HG03196 (cell line): ENCODE measurements around the gene TEKT1.
"Not testable (repeated sequence)": the region's sequence is repeated elsewhere in the genome, so short reads cannot be mapped to it uniquely, and the experiment has no call there.

Experiments used
- ATAC-seq: cut with Tn5 transposase; IDR thresholded peaks from one replicate; pipeline ENCODE4 v1.9.1; 2021; ENCODE audit not compliant: unreplicated experiment

Gene TEKT1

DNA sequence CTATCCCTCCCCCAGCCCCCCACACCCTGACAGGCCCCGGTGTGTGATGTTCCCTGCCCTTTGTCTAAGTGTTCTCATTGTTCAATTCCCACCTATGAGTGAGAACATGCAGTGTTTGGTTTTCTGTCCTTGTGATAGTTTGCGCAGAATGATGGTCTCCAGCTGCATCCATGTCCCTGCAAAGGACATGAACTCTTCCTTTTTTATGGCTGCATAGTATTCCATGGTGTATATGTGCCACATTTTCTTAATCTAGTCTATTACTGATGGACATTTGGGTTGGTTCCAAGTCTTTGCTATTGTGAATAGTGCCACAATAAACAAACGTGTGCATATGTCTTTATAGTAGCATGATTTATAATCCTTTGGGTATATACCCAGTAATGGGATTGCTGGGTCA lies 15.2 kb downstream of the TEKT1 start:
- not testable (repeated sequence) for ATAC-seq

DNA sequence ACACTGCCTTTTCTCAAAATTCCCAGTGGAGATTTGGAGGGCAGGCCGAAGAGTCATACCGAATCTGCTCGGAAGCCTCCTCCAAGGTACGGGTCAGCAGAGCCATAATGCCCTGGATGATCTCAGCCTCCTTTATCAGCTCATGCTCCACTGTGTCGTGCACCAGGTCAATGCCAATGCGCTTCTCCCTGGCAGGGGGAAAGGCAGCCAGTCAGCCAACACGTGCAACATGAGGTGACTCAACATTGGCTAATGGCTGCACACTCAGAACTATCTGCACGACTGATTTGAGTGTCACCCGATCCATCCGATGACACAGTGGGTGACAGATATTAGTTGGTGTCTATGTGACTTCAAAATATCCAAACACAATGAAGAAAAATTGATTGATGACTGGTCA lies 15.8 kb downstream of the TEKT1 start:
- ATAC-seq, result no peak

DNA sequence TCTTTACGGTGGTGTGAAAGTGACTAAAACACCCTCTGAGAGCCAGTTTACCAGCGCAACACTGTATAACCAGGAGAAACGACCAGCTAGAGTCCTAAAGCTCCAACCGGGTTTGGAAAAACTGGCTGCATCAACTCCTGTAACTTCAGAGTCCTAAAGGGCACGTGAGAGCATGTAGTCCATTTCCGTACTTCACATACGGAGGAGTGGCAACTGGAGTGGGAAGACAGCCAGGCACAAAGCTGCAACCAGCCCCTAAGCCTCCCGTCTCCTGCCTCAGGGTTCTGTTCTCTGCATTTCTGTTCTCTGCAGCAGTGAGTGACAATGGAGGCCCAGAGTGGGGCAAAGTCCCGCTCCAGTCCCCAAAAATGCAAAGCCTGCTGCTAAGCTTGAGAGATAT lies 19.2 kb downstream of the TEKT1 start:
- ATAC-seq, result no peak

DNA sequence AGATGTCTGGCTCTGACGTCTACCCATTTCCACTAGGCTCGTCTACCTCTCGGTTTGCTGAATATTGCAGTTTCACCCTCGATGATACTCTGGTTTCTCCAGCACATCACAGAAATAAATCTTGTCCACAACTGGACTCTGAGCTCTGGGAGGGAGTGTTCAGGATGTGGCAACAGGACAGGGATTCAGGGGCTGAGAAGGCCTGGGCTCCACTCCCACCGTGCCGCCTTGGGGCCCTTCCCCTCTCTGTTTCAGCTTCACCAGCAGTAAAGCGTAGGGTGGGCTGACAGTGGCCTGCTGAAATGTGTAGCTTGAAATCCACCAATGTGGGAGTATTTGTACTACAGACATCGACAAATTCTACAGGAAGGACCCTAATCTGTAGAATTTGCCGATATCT lies 20.0 kb downstream of the TEKT1 start:
- no peak for ATAC-seq

DNA sequence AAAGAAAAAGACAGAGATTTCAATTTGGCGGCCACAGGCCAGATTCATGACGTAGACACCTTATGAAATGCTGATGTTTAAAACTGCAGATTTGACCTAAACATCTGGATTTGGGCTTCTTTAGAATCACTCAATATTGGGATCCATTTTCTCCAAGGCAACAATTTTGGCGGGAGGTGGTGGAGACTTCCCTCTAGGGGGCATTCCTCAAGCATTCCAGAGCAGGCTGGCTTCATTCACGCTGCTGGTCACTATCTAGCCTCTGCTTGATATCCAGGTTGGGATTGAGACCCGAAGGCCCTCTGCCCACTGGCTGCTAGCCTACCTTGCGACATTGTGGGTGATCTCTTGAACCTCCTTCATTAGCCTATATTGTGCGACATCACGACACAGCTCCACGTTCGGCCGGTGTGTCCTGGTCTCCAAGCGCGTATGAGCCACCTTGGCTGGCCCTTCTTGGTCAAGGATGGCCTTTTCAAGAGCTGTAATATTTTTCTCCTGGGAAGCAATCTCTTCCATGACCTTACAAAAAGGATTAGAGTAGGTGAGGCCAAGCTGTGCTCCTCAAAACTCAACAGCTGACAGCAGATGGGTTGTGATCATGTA lies 31.0 kb downstream of the TEKT1 start:
- no peak for ATAC-seq

DNA sequence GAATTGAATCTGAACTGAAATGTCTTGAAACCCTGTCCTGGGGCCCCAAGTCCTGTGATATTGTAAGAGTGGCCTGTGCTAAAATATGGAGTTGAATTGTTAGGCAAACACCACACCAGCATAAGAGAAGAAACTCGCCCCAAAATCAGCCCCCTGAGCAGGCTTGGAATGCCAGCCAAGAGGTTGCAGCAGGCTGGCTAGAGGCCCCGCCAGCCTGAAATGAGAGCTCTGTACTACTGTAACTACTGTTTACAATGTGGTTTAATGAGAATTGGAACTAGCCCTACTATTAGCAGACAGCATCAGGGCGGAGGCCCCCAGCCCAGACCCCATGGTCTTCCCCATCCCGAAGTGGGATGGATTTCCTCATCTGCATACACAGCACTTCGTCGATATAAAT lies 31.8 kb downstream of the TEKT1 start:
- no peak for ATAC-seq

DNA sequence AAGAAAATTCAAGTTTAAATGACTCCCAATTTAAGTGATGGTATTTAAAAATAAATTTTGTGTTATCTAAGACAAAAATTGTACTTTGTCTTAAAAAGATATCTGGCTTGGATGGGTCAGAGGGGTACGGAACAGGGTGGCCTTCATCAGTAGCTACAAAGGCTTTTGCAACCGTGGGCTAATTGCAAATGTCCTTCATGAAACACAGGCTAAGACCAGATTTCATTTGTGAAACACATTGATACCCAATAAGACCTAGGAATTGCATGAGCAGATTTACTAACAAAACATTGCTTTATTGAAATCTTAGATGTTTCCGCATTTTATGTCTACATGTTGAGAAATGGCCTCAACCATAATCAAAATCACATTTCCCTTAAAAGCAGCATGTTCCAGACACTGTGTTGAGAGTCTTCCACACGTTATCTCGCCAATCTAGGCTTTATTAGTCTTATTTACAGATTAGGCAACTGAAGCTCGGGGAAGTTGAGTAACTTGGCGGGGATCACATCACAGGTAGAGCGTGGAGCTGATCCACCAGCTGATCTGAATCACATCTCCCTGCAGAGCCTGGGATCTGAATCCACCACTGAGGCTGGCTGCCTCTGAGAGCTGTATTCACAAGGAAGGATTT lies 33.7 kb downstream of the TEKT1 start:
- ATAC-seq, result no peak

DNA sequence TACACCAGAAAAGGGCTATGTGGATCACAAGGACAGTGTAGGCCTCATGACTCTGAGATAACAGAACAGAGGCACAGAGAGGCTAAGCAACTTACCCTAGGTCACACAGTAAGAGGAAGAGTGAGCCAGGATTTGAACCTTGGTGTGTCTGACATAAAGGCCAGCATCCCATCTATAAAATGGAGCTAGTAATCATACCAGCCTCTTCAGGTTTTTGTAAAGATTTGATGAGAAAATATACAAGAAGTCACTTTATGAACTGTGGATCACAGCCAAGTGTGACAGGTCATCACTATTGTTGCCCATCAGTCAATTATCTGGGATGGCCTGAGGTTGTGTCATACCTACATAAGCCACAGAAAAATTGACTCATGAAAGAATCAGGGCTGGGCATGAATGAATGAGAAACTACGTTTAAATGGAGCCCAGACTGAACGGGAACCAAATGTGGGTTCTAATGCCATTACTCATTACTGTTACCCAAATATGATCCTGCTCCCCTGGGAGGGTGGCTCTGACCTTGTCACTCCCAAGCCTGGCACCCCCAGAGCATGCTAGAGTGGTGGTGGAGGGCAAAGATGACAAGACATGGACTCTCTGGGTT lies 34.5 kb downstream of the TEKT1 start:
- no peak for ATAC-seq

DNA sequence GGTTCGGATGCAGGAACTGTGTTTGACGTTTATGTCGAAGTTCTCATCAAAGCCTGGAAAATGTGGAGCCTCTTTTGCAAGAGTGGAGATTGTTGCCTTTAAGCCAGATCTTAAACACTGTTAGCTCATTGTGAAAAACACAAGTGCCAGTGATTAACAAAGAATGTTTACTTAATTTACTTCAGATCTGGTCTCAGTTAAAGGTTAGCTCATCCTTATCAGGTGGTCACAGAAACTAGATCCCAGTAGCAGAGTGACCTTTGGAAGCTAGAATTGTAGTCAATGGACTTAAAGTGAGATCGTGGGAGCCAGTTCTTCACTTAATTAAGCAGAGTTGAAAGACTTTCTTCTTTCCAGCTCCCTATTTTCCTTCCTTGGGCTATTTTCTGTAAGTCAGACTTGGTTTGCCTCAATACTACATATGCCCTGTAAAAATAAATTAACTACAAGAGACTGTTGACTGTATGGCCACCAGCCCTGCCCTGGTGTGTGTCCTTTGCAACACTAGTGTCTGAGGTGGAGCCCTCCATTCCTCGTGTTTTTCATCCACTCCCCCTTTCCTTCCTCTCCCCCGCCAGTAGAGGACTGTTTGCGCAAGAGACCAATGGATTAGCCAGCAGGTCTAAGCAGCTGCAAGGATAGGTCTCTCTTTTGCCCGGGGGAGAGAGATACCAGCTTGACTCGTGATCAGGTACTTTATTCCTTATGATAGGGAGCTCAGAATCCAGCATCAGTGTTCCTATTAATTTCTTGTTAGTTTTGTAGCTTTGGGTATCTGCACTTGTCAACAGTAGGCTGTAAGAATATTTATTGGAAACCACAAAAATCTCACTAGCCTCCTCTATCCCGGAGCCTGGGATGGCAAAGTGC lies 35.3 kb downstream of the TEKT1 start:
- ATAC-seq, result no peak

DNA sequence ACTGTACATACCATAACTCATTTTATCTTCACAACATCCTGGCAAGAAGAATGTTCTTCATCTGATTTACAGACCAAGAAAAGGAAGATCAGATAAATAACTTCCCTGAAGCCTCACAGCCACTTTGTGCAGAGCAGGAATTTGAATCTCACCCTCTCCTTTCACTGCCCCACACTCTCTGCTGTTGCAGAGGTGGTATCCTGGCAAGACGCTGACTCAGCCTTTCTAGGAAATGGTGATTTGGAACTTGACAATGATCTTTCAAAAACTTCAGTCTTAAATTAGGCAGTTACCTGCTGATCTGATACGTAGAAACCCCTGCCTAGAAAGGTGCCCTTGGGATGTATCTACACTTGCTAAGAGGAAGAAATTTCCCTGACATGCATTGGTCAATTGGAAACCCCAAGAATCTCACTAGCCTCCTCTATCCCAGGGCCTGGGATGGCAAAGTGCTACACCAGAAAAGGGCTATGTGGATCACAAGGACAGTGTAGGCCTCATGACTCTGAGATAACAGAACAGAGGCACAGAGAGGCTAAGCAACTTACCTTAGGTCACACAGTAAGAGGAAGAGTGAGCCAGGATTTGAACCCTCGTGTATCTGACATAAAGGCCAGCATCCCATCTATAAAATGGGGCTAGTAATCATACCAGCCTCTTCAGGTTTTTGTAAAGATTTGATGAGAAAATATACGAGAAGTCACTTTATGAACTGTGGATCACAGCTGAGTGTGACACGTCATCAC lies 37.6 kb downstream of the TEKT1 start:
- ATAC-seq, result no peak

DNA sequence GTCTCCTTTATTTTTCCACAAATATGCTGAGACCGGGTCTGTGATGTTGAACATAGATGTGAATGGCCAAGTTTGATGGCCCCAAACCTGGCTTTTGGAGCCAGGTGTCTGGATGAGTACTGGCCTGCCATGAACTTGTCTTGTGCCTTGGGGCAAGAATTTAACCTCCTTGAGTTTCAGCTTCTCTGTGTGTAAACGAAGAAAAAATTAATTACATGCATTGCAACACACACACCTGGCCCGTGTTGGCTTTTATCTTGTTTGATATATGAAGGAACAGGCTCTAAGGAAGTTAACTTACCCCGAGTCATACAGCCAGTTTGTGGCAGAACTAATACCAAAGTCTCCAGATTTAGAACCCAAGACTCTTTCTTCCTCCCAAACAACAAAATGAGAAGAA lies 42.4 kb downstream of the TEKT1 start:
- ATAC-seq, result no peak

DNA sequence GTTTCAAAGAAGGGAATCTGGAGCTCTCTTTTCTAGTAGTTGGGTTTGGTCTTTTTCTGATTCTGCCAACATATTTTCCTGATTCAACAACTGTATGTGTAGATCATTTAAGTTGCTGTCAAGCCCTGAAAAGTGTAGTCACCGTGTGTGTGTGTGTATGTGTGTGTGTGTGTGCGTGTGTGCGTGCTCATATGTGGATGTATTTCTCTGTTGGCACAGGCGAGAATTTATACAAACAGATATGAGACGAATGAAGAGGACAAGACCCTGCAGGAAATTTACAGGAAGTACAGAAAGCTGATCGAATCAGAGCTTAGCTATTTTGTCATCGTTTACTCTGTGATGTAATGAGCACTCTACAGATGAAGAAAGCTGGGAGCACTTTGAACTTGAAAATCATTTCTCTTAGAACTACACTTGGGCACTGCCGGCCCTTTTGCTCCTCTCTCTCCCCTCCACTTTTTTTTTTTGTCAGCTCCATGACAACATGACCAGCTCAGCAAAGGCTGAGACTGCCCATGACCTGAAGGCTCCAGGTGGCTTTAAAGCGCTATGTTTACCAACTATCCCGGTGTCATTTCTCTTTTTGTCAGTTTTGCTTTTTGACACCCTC lies 44.3 kb downstream of the TEKT1 start:
- ATAC-seq, result no peak

DNA sequence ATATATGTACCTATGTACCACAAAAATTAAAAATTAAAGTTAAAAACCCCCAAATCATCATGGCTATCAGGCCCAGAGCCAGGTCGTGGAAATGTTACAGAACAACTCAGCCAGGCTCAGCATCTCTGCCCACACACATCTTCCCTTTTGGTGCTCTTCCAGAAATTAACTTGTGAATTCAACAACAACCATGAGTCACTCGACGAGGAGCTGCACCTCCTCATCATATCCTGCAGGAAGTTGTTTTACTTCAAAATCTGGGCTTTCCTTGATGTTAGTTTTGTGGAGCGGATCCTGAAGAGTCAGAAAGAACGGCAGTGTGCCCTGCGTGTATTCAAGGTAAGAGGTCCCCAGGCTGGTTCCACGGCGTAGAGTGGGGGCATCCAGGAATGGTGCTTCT lies 44.9 kb downstream of the TEKT1 start:
- no peak for ATAC-seq

DNA sequence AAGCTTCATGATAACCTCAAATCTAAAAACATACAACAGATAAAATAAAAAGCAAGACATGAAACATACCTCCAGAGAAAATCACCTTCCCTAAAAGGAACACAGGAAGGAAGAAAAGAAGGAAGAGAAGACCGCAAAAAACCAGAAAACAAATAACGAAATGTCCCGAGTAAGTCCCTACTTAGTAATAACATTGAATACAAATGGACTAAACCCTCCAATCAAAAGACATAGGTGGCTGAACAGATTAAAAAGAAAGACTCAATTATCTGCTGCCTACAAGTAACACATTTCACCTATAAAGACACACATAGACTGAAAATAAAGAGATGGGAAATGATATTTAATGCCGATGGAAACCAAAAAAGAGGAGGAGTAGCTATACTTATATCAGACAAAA lies 49.3 kb downstream of the TEKT1 start:
- no peak for ATAC-seq

DNA sequence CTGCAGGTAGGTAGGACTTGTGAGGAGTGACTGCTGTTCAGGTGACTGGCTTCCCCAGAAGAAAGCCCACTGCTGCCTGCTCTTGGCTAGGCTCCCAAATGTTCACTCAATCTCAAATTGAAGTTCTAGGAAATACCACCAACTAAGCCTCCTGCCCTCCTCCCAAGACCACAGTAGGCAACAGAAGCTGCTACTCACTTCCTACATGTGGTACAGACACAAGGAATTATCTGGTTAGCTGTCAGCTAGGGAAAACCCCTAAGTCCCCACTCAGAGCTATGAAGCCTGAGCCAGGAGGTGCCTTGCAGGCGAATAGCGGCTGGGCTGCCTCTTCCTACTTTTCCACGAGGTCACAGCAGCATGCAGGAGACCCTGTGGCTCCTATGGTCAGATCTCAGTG lies 50.6 kb downstream of the TEKT1 start:
- no peak for ATAC-seq

DNA sequence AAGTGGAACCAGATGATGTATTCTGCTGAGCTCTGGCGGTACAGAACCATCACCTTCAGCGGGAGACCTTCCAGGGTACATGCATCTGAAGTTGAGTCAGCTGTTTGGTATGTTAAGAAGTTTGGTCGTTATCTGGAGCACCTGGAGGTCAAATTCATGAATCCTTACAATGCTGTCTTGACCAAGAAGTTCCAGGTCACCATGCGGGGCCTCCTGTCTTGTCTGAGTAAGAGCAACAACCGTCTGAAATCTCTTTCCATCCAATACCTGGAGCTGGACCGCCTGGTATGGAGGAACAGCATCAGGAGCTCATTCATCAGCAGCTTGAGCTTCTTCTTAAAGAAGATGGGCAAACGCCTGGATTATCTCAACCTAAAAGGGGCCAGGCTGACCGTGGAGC lies 51.5 kb downstream of the TEKT1 start:
- no peak for ATAC-seq

DNA sequence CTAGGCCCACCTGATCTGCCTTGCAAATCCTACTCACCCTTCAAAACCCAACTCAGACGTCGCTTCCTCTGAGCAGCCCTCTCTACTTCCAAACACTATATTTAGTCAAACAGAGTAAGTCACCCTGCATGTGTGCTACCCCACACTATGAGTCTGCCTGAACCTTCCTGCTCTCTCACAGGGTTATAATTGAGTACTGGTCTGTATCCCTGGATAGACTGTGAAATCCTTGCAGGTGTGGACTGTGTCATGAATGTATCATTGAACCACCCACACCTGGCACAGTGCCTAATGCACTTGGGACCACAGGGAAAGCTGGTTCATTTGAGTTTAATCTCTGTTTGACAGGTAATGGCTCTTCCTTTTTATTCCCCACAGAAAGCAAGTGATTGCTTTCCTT lies 52.1 kb downstream of the TEKT1 start:
- ATAC-seq, result no peak

DNA sequence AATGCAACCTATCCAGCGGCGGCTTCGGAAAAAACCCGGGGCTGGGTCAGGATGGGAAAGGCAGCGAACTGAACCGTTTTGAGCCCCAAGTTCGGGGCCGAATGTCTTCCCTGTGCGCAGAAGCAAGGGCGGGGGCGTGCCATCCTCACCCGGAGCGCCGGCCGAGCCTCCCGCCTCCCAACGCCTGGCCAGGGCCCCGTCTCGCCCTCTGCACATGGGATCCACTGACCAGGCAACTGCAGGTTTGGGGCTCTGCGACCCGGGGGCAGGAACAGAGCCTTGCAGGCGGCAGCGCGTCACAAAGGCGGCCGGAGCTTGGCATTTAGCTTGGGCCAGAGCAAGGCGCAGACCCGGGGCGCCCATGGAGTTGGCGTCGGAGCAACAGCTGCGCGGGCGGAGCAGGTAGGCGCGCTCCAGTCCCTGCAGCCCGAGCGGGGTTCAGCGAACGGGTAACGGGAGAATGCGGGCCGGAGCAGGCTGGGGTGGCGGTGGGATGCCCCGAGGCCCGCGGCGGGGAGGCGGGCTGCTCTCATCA lies 55.6 kb downstream of the TEKT1 start, which contains the start of gene FBXO39:
FBXO39 (plus strand) TSS at position 345 of the 535 bp plus-strand sequence. CDS start 3,654 bp downstream, outside the sequence.
- ATAC-seq, result no peak

DNA sequence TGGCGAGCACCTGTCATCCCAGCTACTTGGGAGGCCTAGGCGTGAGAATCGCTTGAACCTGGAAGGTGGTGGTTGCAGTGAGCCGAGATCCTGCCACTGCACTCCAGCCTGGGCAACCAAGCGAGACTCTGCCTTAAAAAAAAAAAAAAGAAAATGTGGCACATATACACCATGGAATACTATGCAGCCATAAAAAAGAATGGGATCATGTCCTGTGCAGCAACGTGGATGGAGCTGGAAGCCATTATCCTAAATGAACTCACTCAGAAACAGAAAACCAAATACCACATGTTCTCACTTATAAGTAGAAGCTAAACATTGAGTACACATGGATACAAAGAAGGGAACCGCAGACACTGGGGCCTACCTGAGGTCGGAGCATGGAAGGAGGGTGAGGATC lies 56.6 kb downstream of the TEKT1 start:
- not testable (repeated sequence) for ATAC-seq

DNA sequence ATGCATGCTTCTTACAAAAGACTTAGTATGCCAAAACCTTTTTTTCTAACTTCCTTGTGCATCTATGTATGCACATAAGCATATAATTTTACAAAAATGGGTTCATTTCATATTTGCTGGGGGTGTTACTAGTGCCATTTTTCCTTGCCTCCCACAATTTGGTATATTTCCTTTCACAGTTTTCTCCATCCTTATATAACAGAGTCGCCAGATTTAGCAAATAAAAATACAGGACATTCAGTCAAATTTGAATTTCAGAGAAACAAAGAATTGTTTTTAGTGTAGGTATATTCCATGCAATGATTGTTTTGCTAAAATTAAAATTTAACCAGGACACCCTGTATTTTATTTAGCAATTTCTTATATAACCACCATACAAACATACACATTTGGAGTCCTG lies 59.5 kb downstream of the TEKT1 start:
- no peak for ATAC-seq
